ENCODE measurements around the gene ADGRD2. TPM values are rescaled to one million over a fixed set of nuclear protein-coding genes. Genes with fewer than 3 reads are reported as not detected.
A peak's percentile ranks its signal among the peaks of the same experiment; 100 is the strongest.

Gene ADGRD2
- total RNA-seq, 1 experiment from 2014 or later, result not detected

GRCh38 chr9:124518116-124518515, 67.9 kb downstream of the ADGRD2 start:
- H3K27me3 ChIP-seq (replicated peaks; ENCODE audit: control insufficient read depth, insufficient read depth, low read length), result no peaks in the 10 kb centered on the region
- H3K4me3 ChIP-seq (ENCODE audit: low read depth, low read length), result no peak overlapping the region
- no peaks in the 10 kb centered on the region; the same call in 1 of the 2 replicates for H3K36me3 ChIP-seq (ENCODE audit: control insufficient read depth, insufficient read depth, low read length)
- Mint-ChIP-seq H3K9me3 (ENCODE audit: unreplicated experiment) (no peaks in the 10 kb centered on the region), H3K4me1 (ENCODE audit: low read depth, unreplicated experiment) (peaks cover 13% of the 10 kb centered on the region), H3K27ac (ENCODE audit: unreplicated experiment) (no peak overlapping the region), H3K36me3 (ENCODE audit: insufficient read depth, unreplicated experiment) (peaks cover 15% of the 10 kb centered on the region), H3K27me3 (ENCODE audit: insufficient read depth, unreplicated experiment) (no peaks in the 10 kb centered on the region), H3K4me3 (ENCODE audit: unreplicated experiment) (no peak overlapping the region)
- H3K4me1 ChIP-seq, result no peaks in the 10 kb centered on the region; the same call in none of the 2 replicates
- intact Hi-C loops (cut with micrococcal nuclease; ENCODE audit: unreplicated experiment), result no loop called here
- no TSS peak for BruUV-seq (replicated peaks)
- no peak for DNase-seq
- ChIA-PET POLR2A (no interaction called here), CTCF (no interaction called here)
- no peak for TF ChIP-seq CTCF (IDR thresholded peaks at IDR 0.05; ENCODE audit: insufficient read depth in 1 of 2, low read depth in 1 of 2, low read length in 1 of 2, severe bottlenecking in 1 of 2, unreplicated experiment in 1 of 2)
- no peaks in the 10 kb centered on the region for H3K9me3 ChIP-seq

- no peaks in the 10 kb centered on the region for H3K27me3 Mint-ChIP-seq (ENCODE audit: insufficient read depth, unreplicated experiment)
- intact Hi-C loops (cut with micrococcal nuclease; ENCODE audit: unreplicated experiment), result no loop called here
- no peaks in the 10 kb centered on the region; the same call in 1 of the 2 replicates for H3K36me3 ChIP-seq (ENCODE audit: control insufficient read depth, insufficient read depth, low read length)
- no peaks in the 10 kb centered on the region; the same call in none of the 2 replicates for H3K4me1 ChIP-seq
- no peaks in the 10 kb centered on the region for H3K9me3 Mint-ChIP-seq (ENCODE audit: unreplicated experiment)
- no peak overlapping the region for H3K4me3 ChIP-seq (ENCODE audit: low read depth, low read length)
- H3K9me3 ChIP-seq, result no peaks in the 10 kb centered on the region
- peaks cover 18% of the 10 kb centered on the region for H3K36me3 Mint-ChIP-seq (ENCODE audit: insufficient read depth, unreplicated experiment)
- H3K4me3 Mint-ChIP-seq (ENCODE audit: unreplicated experiment), result peak overlapping the region; percentile 25
- ChIA-PET CTCF (no interaction called here), POLR2A (no interaction called here)
- H3K27me3 ChIP-seq (replicated peaks; ENCODE audit: control insufficient read depth, insufficient read depth, low read length), result no peaks in the 10 kb centered on the region
- H3K27ac Mint-ChIP-seq (ENCODE audit: unreplicated experiment), result peak overlapping the region; percentile 45
- peak in 1 of 2 experiments; percentile 29 for DNase-seq
- H3K4me1 Mint-ChIP-seq (ENCODE audit: low read depth, unreplicated experiment), result peaks cover 13% of the 10 kb centered on the region
- BruUV-seq (replicated peaks), result TSS peak; percentile 7
- no peak for TF ChIP-seq CTCF (IDR thresholded peaks at IDR 0.05; ENCODE audit: insufficient read depth in 1 of 2, low read depth in 1 of 2, low read length in 1 of 2, severe bottlenecking in 1 of 2, unreplicated experiment in 1 of 2)
Observed at GRCh38 chr9:124520206-124520596, 70.0 kb downstream of the ADGRD2 start.

- Mint-ChIP-seq H3K4me3 (ENCODE audit: unreplicated experiment) (no peak overlapping the region), H3K9me3 (ENCODE audit: unreplicated experiment) (no peaks in the 10 kb centered on the region), H3K36me3 (ENCODE audit: insufficient read depth, unreplicated experiment) (peaks cover 18% of the 10 kb centered on the region), H3K27me3 (ENCODE audit: insufficient read depth, unreplicated experiment) (no peaks in the 10 kb centered on the region), H3K4me1 (ENCODE audit: low read depth, unreplicated experiment) (peaks cover 13% of the 10 kb centered on the region), H3K27ac (ENCODE audit: unreplicated experiment) (peak overlapping the region; percentile 45)
- ChIA-PET POLR2A (no interaction called here), CTCF (no interaction called here)
- H3K9me3 ChIP-seq, result no peaks in the 10 kb centered on the region
- no peak overlapping the region for H3K4me3 ChIP-seq (ENCODE audit: low read depth, low read length)
- no peak for DNase-seq
- no TSS peak for BruUV-seq (replicated peaks)
- no peak for TF ChIP-seq CTCF (IDR thresholded peaks at IDR 0.05; ENCODE audit: insufficient read depth in 1 of 2, low read depth in 1 of 2, low read length in 1 of 2, severe bottlenecking in 1 of 2, unreplicated experiment in 1 of 2)
- H3K27me3 ChIP-seq (replicated peaks; ENCODE audit: control insufficient read depth, insufficient read depth, low read length), result no peaks in the 10 kb centered on the region
- H3K36me3 ChIP-seq (ENCODE audit: control insufficient read depth, insufficient read depth, low read length), result no peaks in the 10 kb centered on the region; the same call in 1 of the 2 replicates
- intact Hi-C loops (cut with micrococcal nuclease; ENCODE audit: unreplicated experiment), result no loop called here
- H3K4me1 ChIP-seq, result no peaks in the 10 kb centered on the region; the same call in none of the 2 replicates
Observed at GRCh38 chr9:124521142-124521541, 70.9 kb downstream of the ADGRD2 start.
